ENCODE results near the gene MAP7D2.

Gene MAP7D2

DNA sequence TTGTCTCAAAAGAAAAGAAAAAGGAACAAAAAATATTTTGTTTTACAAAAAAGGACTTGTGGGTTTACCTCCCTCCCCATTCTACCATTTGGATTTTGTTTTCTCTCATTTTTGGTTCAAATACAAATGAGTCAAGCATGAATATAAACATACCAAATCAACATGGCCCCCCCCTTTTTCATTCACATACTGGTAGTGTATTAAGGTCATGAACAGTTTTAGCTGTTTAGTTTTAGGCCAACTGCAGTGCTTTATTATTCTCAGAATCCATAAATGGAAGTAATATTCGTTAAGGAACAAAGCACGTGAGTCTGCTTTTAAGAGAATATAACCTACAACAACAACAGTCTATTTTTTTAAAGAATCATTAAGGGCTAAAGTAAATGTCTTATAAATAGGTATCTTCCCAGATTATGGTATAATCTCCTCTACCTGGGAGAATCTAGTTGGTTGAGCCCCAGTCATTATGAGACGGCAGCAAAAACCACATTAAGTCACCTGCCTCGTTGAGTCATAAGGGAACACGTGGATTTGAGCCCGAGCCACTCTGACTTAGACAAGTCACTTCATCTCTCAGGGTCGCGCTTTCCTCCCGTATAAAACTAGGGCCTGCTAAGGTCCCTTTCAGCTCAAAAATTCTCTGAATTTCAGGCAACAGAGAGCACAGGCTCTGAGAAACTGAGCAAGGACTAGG is 152.5 kb downstream of the MAP7D2 start:
- DNase-seq, result no peak

DNA sequence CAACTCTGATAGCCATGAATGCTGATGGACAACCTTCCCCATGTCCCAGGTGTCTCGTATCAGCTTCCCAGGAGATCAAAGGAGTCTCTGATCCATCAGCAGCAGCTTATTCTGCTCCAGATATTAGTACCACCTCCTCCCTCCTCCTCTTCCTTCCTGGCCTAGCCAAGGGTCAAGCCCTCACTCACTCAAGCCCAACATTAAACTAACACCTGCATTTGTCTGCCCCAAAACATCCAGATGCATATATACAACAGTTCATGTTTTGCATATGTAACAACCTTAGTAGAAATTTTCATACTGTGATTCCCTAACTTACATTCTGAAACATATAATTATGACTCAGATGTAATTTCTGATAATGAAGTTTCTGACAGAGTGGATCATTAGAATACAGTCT is 155.8 kb downstream of the MAP7D2 start:
- no peak for DNase-seq

DNA sequence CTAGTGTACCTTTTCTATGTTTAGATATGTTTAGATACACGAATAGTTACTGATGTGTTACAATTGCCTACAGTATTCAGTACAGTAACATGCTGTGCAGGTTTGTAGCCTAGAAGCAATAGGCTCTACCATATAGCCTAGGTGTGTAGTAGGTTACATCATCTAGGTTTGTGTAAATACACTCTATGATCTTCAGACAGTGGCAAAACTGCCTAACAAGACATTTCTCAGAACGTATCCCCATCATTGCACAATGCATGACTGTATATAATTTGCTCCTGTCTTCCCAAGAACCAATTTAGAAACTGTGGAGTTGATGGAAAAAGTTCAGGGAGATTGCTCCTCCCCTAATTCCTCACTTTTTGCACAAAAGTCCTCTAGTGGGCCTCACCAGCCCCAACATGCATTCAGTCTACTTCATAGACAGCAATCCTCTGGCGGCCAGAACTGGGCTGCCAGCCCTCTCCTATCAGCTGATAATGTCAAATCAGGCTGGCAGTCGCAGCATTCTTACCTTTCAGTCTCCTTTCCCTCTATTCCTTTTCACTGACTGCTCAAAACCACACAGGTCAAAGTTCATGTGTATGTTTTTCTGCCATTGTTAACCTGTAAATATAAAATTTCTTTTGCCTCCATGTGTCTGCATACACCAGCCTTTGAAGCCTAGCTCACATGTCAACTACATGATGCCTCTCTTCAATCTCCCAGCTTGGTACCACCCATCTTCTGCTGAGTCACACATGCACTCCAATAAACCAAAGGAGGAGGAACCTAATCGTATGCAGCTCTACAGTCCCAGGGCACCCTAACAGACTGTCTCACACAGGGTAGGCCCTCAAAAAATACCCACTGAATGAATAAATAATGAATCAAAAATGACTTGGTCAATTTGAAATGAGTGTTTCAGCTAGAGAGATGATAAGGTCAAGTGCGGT is 157.9 kb downstream of the MAP7D2 start:
- DNase-seq, result no peak

DNA sequence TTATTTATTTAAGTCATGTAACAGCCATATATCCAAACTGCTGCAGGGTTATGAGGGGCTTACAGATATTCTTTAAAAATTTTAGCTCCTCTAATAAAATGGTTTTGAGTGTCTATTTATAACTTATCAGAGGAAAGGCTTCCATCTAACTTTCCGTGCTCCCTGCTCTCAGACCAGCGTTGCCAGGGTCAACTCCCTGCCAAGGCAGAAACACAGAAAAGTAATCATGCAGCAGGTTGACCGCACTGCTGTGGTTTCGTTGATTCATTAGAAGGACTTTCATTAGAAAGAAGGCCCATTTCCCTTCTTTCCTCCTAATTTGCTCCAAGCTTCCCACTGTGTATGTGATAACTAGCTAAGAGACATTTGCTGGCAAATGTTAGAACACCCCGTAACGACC is 159.8 kb downstream of the MAP7D2 start:
- no peak for DNase-seq
